IMR-90 (cell line): ENCODE data around the gene LRP1B. TPM values are rescaled to one million over a fixed set of nuclear protein-coding genes. Genes with fewer than 3 reads are reported as not detected.

Source experiments
- ATAC-seq: fragments of 200-7000 bp; cut with Tn5 transposase; 2 replicates; pipeline ENCODE4 v1.9.1; 2020; ENCODE audit warnings: low read depth, mild to moderate bottlenecking, moderate library complexity
- BruUV-seq: library from RNA; stranded (reverse); fragments of 400-500 nt; replicated peaks from 2 replicates; lab custom pipeline; 2021; lab: Mats Ljungman, UMichigan
- CTCF ChIA-PET: fragments of 300-600 bp; formaldehyde crosslinking; extraction: SDS; loops from one replicate; lab custom pipeline; 2021; ENCODE audit warnings: antibody characterized with exemption; lab: Yijun Ruan, JAX
- POLR2A ChIA-PET: fragments of 300-600 bp; sonication (Branson Sonifier 250); formaldehyde crosslinking; loops from one replicate; lab custom pipeline; 2022; ENCODE audit warnings: antibody characterized with exemption; ENCODE audit not compliant: unreplicated experiment; lab: Charles Lee
- DNase-seq: peaks from one replicate; pipeline ENCODE4 v3.0.0; 2013
- H2AFZ ChIP-seq: replicated peaks from 2 replicates; pipeline ENCODE3; 2013; ENCODE audit warnings: low read length, mild to moderate bottlenecking; ENCODE audit not compliant: poor library complexity
- H2AK5ac ChIP-seq: 2 replicates; pipeline ENCODE4 v1.6.1; 2013; ENCODE audit warnings: low read depth, low read length, inconsistent platforms
- H2AK9ac ChIP-seq: replicated peaks from 2 replicates; pipeline ENCODE3; 2013; ENCODE audit warnings: mild to moderate bottlenecking, low read depth, low read length, moderate library complexity; ENCODE audit not compliant: poor library complexity
- H2BK120ac ChIP-seq: 2 replicates; pipeline ENCODE4 v1.6.1; 2013; ENCODE audit warnings: low read depth, low read length, inconsistent platforms
- H2BK15ac ChIP-seq: 3 replicates; pipeline ENCODE4 v1.6.1; 2013; ENCODE audit warnings: low read depth, low read length, inconsistent platforms
- H2BK20ac ChIP-seq: 2 replicates; pipeline ENCODE4 v1.6.1; 2013; ENCODE audit warnings: low read depth, mild to moderate bottlenecking, inconsistent platforms, low read length, moderate library complexity
- H2BK5ac ChIP-seq: 2 replicates; pipeline ENCODE4 v1.6.1; 2013; ENCODE audit warnings: mild to moderate bottlenecking, low read depth, low read length, inconsistent platforms; ENCODE audit not compliant: poor library complexity, severe bottlenecking
- H3K14ac ChIP-seq: replicated peaks from 2 replicates; pipeline ENCODE4 v1.6.1; 2013; ENCODE audit warnings: low read depth, low read length, inconsistent platforms
- H3K18ac ChIP-seq: 2 replicates; pipeline ENCODE4 v1.6.1; 2013; ENCODE audit warnings: low read depth, low read length, control low read depth
- H3K23ac ChIP-seq: 2 replicates; pipeline ENCODE4 v1.6.1; 2013; ENCODE audit warnings: low read depth, low read length, inconsistent platforms
- H3K27ac ChIP-seq: 2 replicates; pipeline ENCODE4 v1.5.1; 2013; ENCODE audit warnings: mild to moderate bottlenecking, control low read depth, low read length; ENCODE audit not compliant: insufficient read depth
- H3K27me3 ChIP-seq: 2 replicates; pipeline ENCODE4 v1.6.1; 2013; ENCODE audit warnings: low read length; ENCODE audit not compliant: control insufficient read depth, insufficient read depth
- H3K36me3 ChIP-seq: 2 replicates; pipeline ENCODE4 v1.6.1; 2013; ENCODE audit warnings: low read length, mixed read lengths; ENCODE audit not compliant: control insufficient read depth, insufficient read depth
- H3K4ac ChIP-seq: 2 replicates; pipeline ENCODE4 v1.6.1; 2013; ENCODE audit warnings: low read depth, low read length, inconsistent platforms
- H3K4me1 ChIP-seq: 2 replicates; pipeline ENCODE4 v1.6.1; 2013; ENCODE audit warnings: low read length, mixed read lengths; ENCODE audit not compliant: control insufficient read depth, insufficient read depth
- H3K4me2 ChIP-seq: 2 replicates; pipeline ENCODE4 v1.6.1; 2013; ENCODE audit warnings: low read depth, mild to moderate bottlenecking, control low read depth, low read length, moderate library complexity
- H3K4me3 ChIP-seq: 2 replicates; pipeline ENCODE4 v1.5.1; 2013; ENCODE audit warnings: low read depth, mild to moderate bottlenecking, control low read depth, low read length, moderate library complexity; ENCODE audit not compliant: insufficient read depth
- H3K56ac ChIP-seq: 2 replicates; pipeline ENCODE4 v1.6.1; 2013; ENCODE audit warnings: low read length, inconsistent platforms; ENCODE audit not compliant: insufficient read depth; ENCODE audit errors: extremely low read depth
- H3K79me1 ChIP-seq, 2 experiments: 2 replicates each; pipeline ENCODE4 v1.6.1; 2013; ENCODE audit warnings: low read length in 2 of 2, inconsistent platforms in 1 of 2, low read depth in 1 of 2
- H3K9ac ChIP-seq: 2 replicates; pipeline ENCODE4 v1.6.1; 2013; ENCODE audit warnings: low read depth, low read length, control low read depth
- H3K9me1 ChIP-seq: 2 replicates; pipeline ENCODE4 v1.6.1; 2013; ENCODE audit warnings: low read length, inconsistent platforms; ENCODE audit not compliant: insufficient read depth
- H3K9me3 ChIP-seq: 2 replicates; pipeline ENCODE4 v1.6.1; 2013; ENCODE audit warnings: low read length; ENCODE audit not compliant: control insufficient read depth, insufficient read depth
- H4K20me1 ChIP-seq: 2 replicates; pipeline ENCODE4 v1.6.1; 2013; ENCODE audit warnings: low read length, inconsistent platforms; ENCODE audit not compliant: insufficient read depth
- H4K5ac ChIP-seq: 2 replicates; pipeline ENCODE4 v1.6.1; 2013; ENCODE audit warnings: mild to moderate bottlenecking, low read depth, low read length, control low read depth
- H4K8ac ChIP-seq, 2 experiments: 2 replicates each; pipeline ENCODE4 v1.6.1; 2013; ENCODE audit warnings: low read depth in 2 of 2, low read length in 2 of 2, control low read depth in 1 of 2, inconsistent platforms in 1 of 2
- H4K91ac ChIP-seq: 2 replicates; pipeline ENCODE4 v1.6.1; 2013; ENCODE audit warnings: low read depth, low read length, inconsistent platforms; ENCODE audit not compliant: insufficient read depth
- CHD1 ChIP-seq: IDR thresholded peaks from 2 replicates; pipeline ENCODE4 v1.6.1; 2012; ENCODE audit warnings: low read depth, low read length, improper control_type of control experiment
- ELK1 ChIP-seq: fragments of 150-350 bp; IDR thresholded peaks from 2 replicates; pipeline ENCODE4 v1.6.1; 2016; ENCODE audit warnings: low read depth, mild to moderate bottlenecking, low read length, moderate library complexity, borderline replicate concordance
- MAFK ChIP-seq: IDR thresholded peaks from 2 replicates; pipeline ENCODE4 v1.6.1; 2012; ENCODE audit warnings: low read depth, low read length, improper control_type of control experiment
- MAZ ChIP-seq: IDR thresholded peaks from 2 replicates; pipeline ENCODE4 v1.6.1; 2012; ENCODE audit warnings: low read depth, mild to moderate bottlenecking, low read length, improper control_type of control experiment, moderate library complexity, borderline replicate concordance
- NFE2L2 ChIP-seq: fragments of 150-350 bp; IDR thresholded peaks from 2 replicates; pipeline ENCODE4 v1.6.1; 2016; ENCODE audit warnings: low read depth, mild to moderate bottlenecking, low read length
- POLR2A ChIP-seq: IDR thresholded peaks from 2 replicates; pipeline ENCODE4 v1.6.1; 2012; ENCODE audit warnings: mild to moderate bottlenecking, low read depth, low read length
- RCOR1 ChIP-seq: IDR thresholded peaks from 2 replicates; pipeline ENCODE4 v1.6.1; 2012; ENCODE audit warnings: mild to moderate bottlenecking, low read length, improper control_type of control experiment; ENCODE audit not compliant: insufficient replicate concordance
- SMC3 ChIP-seq: fragments of 150-350 bp; IDR thresholded peaks from 2 replicates; pipeline ENCODE4 v1.6.1; 2016; ENCODE audit warnings: low read depth, mild to moderate bottlenecking, antibody characterized with exemption, low read length, moderate library complexity
- WGBS, 2 experiments: methylation state at CpG; one replicate each; pipeline versions ENCODE4 v1.1.5 to v1.1.7; 2013; ENCODE audit warnings: missing lambda C conversion rate in 2 of 2; ENCODE audit not compliant: insufficient read length in 1 of 2; ENCODE audit errors: extremely low coverage in 2 of 2; 5-methylcytosine and 5-hydroxymethylcytosine counted together
- dilution Hi-C: fragments of 300-500 bp; cut with HindIII; formaldehyde crosslinking; loops from one replicate; pipeline ENCODE4 v1.14.3; 2018; ENCODE audit warnings: low sequenced_read_pairs; ENCODE audit not compliant: unreplicated experiment
- in situ Hi-C: fragments of 300-500 bp; cut with MboI; formaldehyde crosslinking; loops from 3 replicates; pipeline ENCODE4 v1.14.3; 2019; ENCODE audit warnings: low sequenced_read_pairs, inconsistent platforms, mixed read lengths
- intact Hi-C: fragments of 100-400 bp; cut with micrococcal nuclease; formaldehyde crosslinking; loops from 2 replicates; pipeline ENCODE4 v1.10.0; 2022
- polyA plus RNA-seq, 3 experiments: library from polyadenylated mRNA; depleted of rRNA; stranded (reverse); fragments of >200 nt; gene quantifications; 2 replicates each; pipeline ENCODE4 v1.2.3, GENCODE V29; 2012; ENCODE audit warnings: low replicate concordance in 1 of 3
- total RNA-seq: library from RNA; depleted of rRNA; stranded (reverse); fragments of >200 nt; gene quantifications from 2 replicates; pipeline ENCODE4 v1.2.3, GENCODE V29; 2012

The LRP1B gene
- total and polyA plus RNA-seq, 2 of the 4 experiments (the other 2 are of a cell fraction), result under 0.01 to 0.02 TPM

DNA sequence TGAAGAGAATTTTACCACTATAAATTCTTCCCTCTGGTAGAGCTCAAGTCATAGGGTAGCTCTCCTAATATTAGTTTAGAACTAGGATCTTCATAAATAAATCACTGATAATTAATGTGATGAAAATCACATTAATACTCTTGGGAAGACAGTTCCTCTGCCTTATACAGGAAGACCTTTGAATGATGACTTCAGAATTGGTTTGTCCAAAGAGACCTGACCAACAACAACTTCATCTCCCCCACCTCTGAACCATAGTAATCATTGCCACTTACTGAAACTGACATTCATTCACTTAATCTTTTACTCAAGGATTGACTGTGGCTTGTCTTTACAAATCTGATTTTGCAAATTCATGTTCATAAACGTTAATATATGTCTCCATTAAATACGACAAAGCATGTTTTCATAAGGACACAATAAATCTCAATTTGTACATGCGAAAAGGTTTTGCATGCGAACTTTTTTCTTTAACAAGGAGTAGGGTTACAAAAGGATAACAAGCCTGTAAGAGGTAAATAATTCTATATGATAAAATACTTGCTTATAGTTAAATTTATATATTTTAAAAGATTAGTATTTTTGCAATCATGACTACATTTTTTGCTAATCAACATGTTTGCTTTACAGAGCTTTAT is 61.4 kb downstream of the LRP1B start:
- ChIA-PET POLR2A (no interaction called here), CTCF (no interaction called here)
- Histone ChIP-seq H2AFZ (no peak overlapping the region), H2BK5ac (no peak overlapping the region), H3K14ac (no peak overlapping the region), H3K4me3 (no peak overlapping the region), H4K20me1 (no peaks in the 10 kb centered on the region), H4K8ac (no peak overlapping the region), H4K5ac (no peak overlapping the region), H3K4me2 (no peak overlapping the region), H3K27me3 (no peaks in the 10 kb centered on the region), H3K9me3 (no peaks in the 10 kb centered on the region), H3K9ac (no peak overlapping the region), H3K79me1 (no peaks in the 10 kb centered on the region), H4K91ac (no peak overlapping the region), H2BK120ac (no peak overlapping the region), H3K36me3 (no peaks in the 10 kb centered on the region), H3K27ac (no peak overlapping the region), H2AK5ac (no peak overlapping the region), H3K18ac (no peak overlapping the region), H3K56ac (no peak overlapping the region), H2BK20ac (no peak overlapping the region), H3K9me1 (no peaks in the 10 kb centered on the region), H3K23ac (no peak overlapping the region), H2AK9ac (no peak overlapping the region), H3K4ac (no peak overlapping the region), H3K4me1 (no peaks in the 10 kb centered on the region), H2BK15ac (no peak overlapping the region)
- intact Hi-C loops, result no loop called here
- in situ Hi-C loops, result no loop called here
- WGBS, 2 experiments, result no CpG with 5 or more reads among the region's 4 CpGs
- no peak for TF ChIP-seq MAZ
- no peak for TF ChIP-seq CHD1
- TF ChIP-seq POLR2A, result no peak
- no peak for TF ChIP-seq ELK1
- TF ChIP-seq SMC3, result no peak
- TF ChIP-seq NFE2L2, result no peak
- no peak for TF ChIP-seq MAFK
- TF ChIP-seq RCOR1, result no peak
- dilution Hi-C loops, result no loop called here
- BruUV-seq, result no TSS peak
- DNase-seq, result no peak
- ATAC-seq, result no peak
